GM12872 (cell line): ENCODE results near the gene KATNB1.

ENCODE experiments used
- TF ChIP-seq, protein P1 (sequence below): IDR thresholded peaks from 3 replicates; pipeline ENCODE4 v1.5.1; 2011; ENCODE audit warnings: low read depth, mild to moderate bottlenecking, low read length, moderate library complexity; ENCODE audit not compliant: insufficient read depth

Gene KATNB1

DNA sequence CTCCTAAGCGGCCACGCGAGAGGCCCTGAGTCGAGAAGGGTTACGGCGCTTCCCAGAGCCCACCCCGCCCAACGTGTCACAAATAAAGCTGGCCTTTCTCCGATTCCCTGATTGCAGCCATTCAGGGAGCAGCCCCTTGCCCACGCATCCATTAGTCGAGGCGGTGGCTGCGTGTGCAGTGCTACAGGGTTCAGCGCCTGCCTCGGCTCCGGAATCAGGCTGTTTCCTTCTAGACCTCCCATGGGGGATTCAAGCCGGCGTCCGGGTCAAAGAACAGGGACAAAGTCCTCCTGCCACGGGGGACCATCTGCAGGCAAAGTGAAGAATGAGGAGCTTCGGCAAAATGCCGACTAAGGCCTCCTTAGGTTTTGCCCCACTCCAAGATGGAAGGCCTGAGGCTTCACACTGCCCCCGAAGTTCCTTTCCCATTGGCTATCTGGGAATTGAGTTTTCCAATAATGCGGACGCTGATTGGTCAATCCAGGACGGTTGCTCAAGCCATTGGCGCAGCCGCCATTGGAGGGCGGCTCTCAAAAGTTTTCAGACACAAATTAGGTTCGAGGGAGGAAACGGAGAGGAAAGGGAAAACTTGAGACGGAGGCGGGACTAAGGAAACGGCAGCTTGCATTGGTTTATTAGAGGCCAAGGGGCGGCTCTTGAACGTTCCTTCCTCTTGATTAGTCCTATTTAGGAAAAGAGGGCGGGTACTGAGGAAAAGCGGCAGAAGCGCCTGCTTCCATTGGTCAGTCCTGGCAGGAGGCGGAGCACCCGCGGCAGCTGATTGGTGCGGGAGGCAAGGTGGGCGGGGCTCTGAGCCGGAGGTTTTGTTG lies 430 bp upstream of the KATNB1 start:
- TF ChIP-seq, protein P1, sequence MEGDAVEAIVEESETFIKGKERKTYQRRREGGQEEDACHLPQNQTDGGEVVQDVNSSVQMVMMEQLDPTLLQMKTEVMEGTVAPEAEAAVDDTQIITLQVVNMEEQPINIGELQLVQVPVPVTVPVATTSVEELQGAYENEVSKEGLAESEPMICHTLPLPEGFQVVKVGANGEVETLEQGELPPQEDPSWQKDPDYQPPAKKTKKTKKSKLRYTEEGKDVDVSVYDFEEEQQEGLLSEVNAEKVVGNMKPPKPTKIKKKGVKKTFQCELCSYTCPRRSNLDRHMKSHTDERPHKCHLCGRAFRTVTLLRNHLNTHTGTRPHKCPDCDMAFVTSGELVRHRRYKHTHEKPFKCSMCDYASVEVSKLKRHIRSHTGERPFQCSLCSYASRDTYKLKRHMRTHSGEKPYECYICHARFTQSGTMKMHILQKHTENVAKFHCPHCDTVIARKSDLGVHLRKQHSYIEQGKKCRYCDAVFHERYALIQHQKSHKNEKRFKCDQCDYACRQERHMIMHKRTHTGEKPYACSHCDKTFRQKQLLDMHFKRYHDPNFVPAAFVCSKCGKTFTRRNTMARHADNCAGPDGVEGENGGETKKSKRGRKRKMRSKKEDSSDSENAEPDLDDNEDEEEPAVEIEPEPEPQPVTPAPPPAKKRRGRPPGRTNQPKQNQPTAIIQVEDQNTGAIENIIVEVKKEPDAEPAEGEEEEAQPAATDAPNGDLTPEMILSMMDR: no peak

DNA sequence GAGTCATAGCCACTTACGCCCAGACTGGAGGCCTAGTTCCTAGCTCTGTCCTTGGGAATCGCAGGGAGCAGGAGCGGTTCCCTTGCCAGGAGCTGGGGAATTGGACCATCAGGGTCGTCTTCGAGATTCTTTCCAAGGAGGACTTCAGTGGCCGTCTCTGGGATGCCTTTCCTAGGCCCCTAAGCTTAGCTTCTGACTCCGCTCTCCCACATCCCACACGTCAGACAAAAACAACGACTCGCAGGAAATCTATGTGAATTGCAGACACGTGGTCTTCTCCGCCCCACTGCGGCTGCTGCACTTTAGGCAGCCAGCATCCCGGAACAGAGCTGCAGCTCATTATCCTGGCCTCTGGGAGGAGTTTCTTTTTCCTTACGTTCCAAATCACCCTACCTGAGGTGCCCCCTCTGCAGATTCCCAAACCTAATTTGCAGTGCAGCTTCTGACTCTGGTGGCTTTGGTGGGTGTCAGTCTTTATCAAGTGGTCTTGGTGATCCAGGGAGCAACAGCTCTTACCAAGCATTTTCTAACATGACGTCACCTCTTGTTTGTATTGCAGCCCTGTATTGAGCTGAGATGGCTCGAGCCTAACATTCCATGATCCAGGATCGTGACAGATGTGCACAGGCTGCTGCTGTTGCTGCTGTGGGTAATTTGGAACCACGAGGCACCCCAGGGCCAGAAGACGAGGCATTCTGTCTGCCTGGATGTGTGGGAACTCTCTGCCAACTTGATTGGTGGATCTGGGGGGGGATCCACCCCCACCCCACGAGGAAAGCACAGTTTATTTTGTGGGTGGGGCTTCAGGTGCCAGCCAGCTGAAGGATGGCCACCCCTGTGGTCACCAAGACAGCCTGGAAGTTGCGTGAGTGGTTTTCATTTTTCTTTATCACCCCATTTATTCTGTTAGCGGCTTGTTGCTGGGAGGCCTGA lies 1.1 kb downstream of the KATNB1 start:
- TF ChIP-seq, protein P1: no peak

DNA sequence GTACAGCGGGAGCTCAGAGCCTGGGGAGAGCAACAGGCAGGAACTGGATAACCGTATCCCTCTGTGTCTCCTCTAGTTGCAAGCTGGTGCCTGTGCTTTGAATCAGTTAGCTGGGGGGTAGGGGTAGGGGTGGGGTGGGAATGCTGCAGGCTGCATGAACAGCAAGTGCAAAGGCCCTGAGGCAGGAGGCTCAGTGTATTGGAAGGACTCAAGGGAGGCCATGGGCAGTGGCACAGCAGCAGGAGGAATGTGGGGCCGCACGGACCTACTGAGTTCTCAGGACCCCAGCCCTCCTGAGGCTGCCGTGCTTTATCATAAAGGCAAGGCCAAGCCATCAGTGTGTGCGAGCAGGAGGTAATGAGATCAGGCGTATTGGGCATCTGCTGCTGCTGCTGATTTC lies 3.3 kb downstream of the KATNB1 start:
- TF ChIP-seq, protein P1: no peak

DNA sequence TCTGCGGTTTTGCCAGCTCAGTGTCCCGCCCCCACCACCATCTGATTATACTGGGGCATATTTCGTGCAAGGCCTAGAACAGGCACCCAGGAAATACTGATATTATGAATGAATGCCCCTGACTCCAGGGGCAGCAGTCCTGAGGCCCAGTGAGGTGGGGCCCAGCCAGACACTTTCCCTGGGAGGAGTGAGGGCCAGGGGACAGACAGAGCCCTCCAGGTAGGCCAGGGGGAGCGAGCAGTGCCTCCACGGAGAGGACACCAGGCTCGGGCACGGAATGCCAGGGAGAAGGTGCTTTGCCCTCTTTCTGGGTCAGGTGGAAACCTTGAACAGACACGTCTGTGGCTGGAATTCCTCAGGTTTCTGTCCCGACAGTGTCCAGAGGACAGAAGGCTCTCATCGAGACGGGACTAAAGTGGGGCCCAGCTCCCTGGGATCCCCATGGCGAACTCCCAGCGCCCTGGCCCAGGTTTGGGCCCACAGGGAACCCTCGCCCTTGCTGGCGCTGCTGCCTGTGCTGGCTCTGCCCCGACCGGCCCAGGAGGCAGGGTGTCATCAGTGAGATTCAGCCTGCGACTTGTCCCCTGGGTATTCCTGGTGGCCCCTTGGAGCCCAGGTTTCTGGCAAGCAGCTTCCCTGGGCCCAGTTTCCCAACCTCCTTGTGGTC lies 4.3 kb downstream of the KATNB1 start:
- TF ChIP-seq, protein P1: no peak

DNA sequence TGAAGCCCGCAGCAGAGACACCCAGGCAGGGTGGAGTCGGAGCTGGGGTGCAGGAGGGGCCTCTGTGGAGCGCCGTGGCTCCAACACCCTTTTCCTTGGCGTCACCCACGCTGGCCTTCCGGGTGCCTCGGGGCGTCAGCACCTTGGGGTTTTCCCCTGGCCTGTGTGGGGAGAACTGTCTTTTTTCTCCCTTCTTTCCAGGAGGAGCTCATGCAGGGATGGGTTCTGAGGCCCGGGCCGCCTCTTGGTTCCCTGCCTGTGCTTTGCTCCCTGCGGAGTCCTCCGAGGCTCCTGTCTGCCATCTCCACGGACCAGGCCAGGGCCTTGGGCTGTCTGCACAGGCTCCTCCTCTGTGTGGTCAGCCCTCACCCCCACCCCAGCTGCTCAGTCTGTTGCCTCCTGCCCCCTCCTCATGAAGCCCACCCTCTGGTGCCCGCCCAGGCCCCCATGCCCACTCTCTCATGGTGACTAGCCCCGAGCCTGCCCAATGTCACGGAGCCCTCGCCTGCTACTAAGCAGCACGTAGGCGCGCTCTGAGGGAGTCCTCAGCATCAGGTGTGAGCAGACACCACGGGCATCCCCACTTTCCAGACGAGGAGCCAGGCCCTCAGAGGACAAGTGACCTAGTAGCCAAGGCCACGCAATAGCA lies 5.0 kb downstream of the KATNB1 start:
- TF ChIP-seq, protein P1: no peak

DNA sequence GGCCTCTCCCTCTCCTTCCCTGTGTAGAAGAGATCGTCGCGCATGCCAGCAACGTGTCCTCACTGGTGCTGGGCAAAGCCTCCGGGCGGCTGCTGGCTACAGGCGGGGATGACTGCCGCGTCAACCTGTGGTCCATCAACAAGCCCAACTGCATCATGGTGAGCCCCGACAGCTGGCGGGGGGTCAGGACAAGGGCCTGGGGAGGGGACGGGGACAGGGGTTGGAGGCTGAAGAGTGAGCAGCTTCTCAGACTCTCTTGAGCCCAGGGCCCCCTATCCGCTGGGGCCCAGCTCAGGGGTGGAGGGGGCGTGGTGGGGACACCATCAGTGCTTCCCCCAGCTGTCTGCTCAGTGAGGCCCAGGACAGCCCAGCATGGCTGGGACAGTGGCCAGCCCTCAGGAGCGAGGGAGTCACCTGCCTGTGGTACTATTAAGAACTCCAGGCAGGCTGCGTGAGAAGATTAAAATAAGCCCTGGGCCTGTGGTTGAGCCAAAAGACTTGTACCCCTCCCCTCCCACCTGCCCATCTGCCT lies 6.2 kb downstream of the KATNB1 start:
- TF ChIP-seq, protein P1: no peak
